GM23248 (cell line): ENCODE results near the gene PCED1A. TPM values are rescaled to one million over a fixed set of nuclear protein-coding genes. Genes with fewer than 3 reads are reported as not detected.

Experiments used
- DNase-seq: peaks from one replicate; pipeline ENCODE4 v3.0.0-alpha.2; 2015
- H2AFZ ChIP-seq: fragments of 200-600 bp; sonication (generic); 2 replicates; pipeline ENCODE4 v1.6.1; 2016; ENCODE audit warnings: antibody characterized with exemption
- H3F3A ChIP-seq: fragments of 200-600 bp; sonication (generic); 2 replicates; pipeline ENCODE4 v1.6.1; 2016; ENCODE audit warnings: mild to moderate bottlenecking, antibody characterized with exemption, mixed run types; ENCODE audit not compliant: insufficient read depth
- H3K27ac ChIP-seq: fragments of 200-600 bp; sonication (generic); 2 replicates; pipeline ENCODE4 v1.5.1; 2016; ENCODE audit warnings: mild to moderate bottlenecking
- H3K27me3 ChIP-seq: fragments of 200-600 bp; sonication (generic); replicated peaks from 2 replicates; pipeline ENCODE4 v1.6.1; 2016; ENCODE audit warnings: mild to moderate bottlenecking; ENCODE audit not compliant: insufficient read depth
- H3K36me3 ChIP-seq: fragments of 200-600 bp; sonication (generic); 2 replicates; pipeline ENCODE4 v1.6.1; 2016; ENCODE audit warnings: low read depth, mild to moderate bottlenecking
- H3K4me1 ChIP-seq: fragments of 200-600 bp; sonication (generic); 2 replicates; pipeline ENCODE4 v1.6.1; 2016; ENCODE audit warnings: mild to moderate bottlenecking; ENCODE audit not compliant: insufficient read depth
- H3K4me2 ChIP-seq: fragments of 200-600 bp; sonication (generic); one replicate; pipeline ENCODE4 v1.6.1; 2016; ENCODE audit warnings: mild to moderate bottlenecking; ENCODE audit not compliant: unreplicated experiment
- H3K4me3 ChIP-seq: fragments of 200-600 bp; sonication (generic); 2 replicates; pipeline ENCODE4 v1.5.1; 2016; ENCODE audit warnings: mild to moderate bottlenecking
- H3K79me2 ChIP-seq: fragments of 200-600 bp; sonication (generic); 2 replicates; pipeline ENCODE4 v1.6.1; 2016; ENCODE audit warnings: mild to moderate bottlenecking; ENCODE audit not compliant: insufficient read depth
- H3K9ac ChIP-seq: fragments of 200-600 bp; sonication (generic); 2 replicates; pipeline ENCODE4 v1.6.1; 2016; ENCODE audit warnings: mild to moderate bottlenecking
- H3K9me2 ChIP-seq: fragments of 200-600 bp; sonication (generic); 2 replicates; pipeline ENCODE4 v1.6.1; 2016; ENCODE audit warnings: mixed run types, mild to moderate bottlenecking, moderate library complexity; ENCODE audit not compliant: insufficient read depth
- H3K9me3 ChIP-seq: fragments of 200-600 bp; sonication (generic); one replicate; pipeline ENCODE4 v1.6.1; 2017; ENCODE audit warnings: low read depth
- H4K20me1 ChIP-seq: fragments of 200-600 bp; sonication (generic); 2 replicates; pipeline ENCODE4 v1.6.0; 2016; ENCODE audit not compliant: insufficient read depth
- EZH2 ChIP-seq: fragments of 200-600 bp; sonication (generic); IDR thresholded peaks from 2 replicates; pipeline ENCODE4 v1.6.1; 2018; ENCODE audit warnings: antibody characterized with exemption, mild to moderate bottlenecking; ENCODE audit not compliant: insufficient read depth, poor library complexity, severe bottlenecking
- EZH2phosphoT487 ChIP-seq: fragments of 200-600 bp; sonication (generic); IDR thresholded peaks from 2 replicates; pipeline ENCODE4 v1.6.1; 2018; ENCODE audit warnings: antibody characterized with exemption, moderate library complexity, mild to moderate bottlenecking, low read depth; ENCODE audit not compliant: insufficient read depth
- WGBS, 2 experiments: methylation state at CpG; one replicate each; pipeline ENCODE4 v1.1.6; 2015 to 2017; ENCODE audit warnings: low lambda C conversion rate in 2 of 2, low coverage in 1 of 2; ENCODE audit errors: missing lambda C conversion rate in 2 of 2; 5-methylcytosine and 5-hydroxymethylcytosine counted together
- in situ Hi-C: fragments of 300-500 bp; cut with MboI; formaldehyde crosslinking; loops from 2 replicates; pipeline ENCODE4 v1.15.0; 2020
- polyA plus RNA-seq: library from polyadenylated mRNA; unstranded; fragments of >200 nt; fragmentation: Nextera tagmentation; extraction: Ambion mirVana; gene quantifications from 2 replicates; pipeline ENCODE4 v1.2.1, GENCODE V29; 2016
- total RNA-seq: library from RNA; depleted of rRNA; stranded (reverse); fragments of >200 nt; shearing (Covaris generic); gene quantifications from 2 replicates; pipeline ENCODE4 v1.2.3, GENCODE V29; 2014; rRNA removed

Gene PCED1A, protein sequence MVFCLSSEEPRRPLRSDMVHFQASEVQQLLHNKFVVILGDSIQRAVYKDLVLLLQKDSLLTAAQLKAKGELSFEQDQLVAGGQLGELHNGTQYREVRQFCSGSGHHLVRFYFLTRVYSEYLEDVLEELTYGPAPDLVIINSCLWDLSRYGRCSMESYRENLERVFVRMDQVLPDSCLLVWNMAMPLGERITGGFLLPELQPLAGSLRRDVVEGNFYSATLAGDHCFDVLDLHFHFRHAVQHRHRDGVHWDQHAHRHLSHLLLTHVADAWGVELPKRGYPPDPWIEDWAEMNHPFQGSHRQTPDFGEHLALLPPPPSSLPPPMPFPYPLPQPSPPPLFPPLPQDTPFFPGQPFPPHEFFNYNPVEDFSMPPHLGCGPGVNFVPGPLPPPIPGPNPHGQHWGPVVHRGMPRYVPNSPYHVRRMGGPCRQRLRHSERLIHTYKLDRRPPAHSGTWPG
- total RNA-seq (36.8 and 39.2 TPM in 2 replicates), polyA plus RNA-seq (17.3 and 20.7 TPM in 2 replicates)

DNA sequence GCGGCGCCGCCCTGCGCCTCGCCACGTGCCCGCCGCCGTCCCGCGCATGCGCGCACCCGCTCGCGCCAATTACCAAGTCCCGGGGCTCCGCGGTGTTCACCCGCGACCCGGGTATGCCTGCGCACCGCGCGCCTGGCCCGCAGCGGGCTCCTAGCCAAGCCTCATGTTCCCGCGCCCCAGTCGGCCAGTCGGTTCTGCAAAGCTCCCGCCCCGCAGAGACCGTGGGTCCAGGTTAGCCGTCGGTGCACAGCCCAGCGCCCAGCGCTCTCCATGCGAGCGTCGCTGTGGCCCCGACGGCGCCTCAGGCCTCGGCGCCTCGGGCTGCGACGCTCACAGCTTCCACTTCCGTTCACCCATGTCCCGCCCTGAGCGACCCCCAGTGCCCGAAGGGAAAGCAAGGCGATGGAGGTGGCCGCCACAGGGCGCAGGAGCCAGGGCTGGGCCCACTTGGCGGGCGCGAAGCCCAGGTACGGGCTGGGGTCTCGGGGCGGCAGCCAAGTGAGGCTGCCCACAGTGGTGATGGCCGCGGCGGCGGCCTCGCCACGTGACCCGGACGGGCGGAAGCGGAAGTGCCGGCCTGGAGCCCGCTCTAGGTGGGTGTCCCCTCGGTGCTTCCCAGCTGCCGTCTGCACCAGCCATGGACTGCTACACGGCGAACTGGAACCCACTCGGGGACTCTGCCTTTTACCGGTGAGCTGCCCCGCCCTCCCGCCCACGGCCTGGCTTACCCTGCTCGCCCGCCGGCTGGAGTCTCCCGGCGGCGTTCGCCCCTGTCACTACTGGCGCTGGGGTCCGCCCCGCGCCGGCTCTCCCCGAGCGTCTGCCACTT lies at the start of gene PCED1A, which contains the start of gene VPS16:
PCED1A (minus strand) TSS at position 518 of the 829 bp plus-strand sequence. CDS start 743 bp downstream, outside the sequence.
VPS16 (plus strand) TSS at position 608 of the 829 bp plus-strand sequence; CDS start at position 638, 30 bp downstream.
- H3K36me3 ChIP-seq, result no peaks in the 10 kb centered on the region
- H3K4me1 ChIP-seq, result no peaks in the 10 kb centered on the region
- H3K4me3 ChIP-seq, result peak within 1 kb of the TSS; percentile 90
- H3K9ac ChIP-seq, result peak within 1 kb of the TSS; percentile 87
- in situ Hi-C loops, result no loop called here
- no peaks in the 10 kb centered on the region for H4K20me1 ChIP-seq
- H3K9me3 ChIP-seq, result no peaks in the 10 kb centered on the region
- H3F3A ChIP-seq, result no peaks in the 10 kb centered on the region
- peak within 1 kb of the TSS; percentile 94 for H2AFZ ChIP-seq
- H3K27ac ChIP-seq, result peak within 1 kb of the TSS; percentile 70
- TF ChIP-seq EZH2 (no peak), EZH2phosphoT487 (no peak)
- H3K27me3 ChIP-seq, result no peaks in the 10 kb centered on the region
- 4% methylated on average over 64 to 74 of the region's 98 CpGs for WGBS, 2 experiments
- DNase-seq, result peak; percentile 95
- H3K79me2 ChIP-seq, result peaks cover 40% of the 10 kb centered on the region
- H3K4me2 ChIP-seq, result peak within 1 kb of the TSS; percentile 87
- no peaks in the 10 kb centered on the region for H3K9me2 ChIP-seq

DNA sequence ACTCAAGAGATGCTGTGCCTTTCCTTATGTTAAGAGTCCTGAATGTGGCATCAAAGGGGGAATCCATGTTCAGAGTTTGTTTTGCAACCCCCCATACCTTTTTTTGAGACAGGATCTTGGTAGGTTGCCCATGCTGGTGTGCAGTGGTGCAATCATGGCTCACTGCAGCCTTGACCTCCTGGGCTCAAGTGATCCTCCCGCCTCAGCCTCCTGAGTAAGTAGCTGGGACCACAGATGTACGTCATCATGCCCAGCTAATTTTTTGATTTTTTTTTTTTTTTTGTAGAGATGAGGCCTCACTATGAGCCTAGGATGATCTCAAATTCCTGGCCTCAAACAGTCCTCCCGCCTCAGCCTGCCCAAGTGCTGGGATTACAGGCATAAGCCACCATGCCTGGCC lies 49.3 kb upstream of the PCED1A start:
- Histone ChIP-seq H3K27ac (no peak overlapping the region), H3K79me2 (peaks cover 99% of the 10 kb centered on the region), H4K20me1 (peaks cover 14% of the 10 kb centered on the region), H3K36me3 (no peaks in the 10 kb centered on the region), H3K9me2 (no peaks in the 10 kb centered on the region), H2AFZ (no peak overlapping the region), H3K4me3 (no peak overlapping the region), H3K27me3 (no peaks in the 10 kb centered on the region), H3K4me1 (peaks cover 12% of the 10 kb centered on the region), H3K4me2 (no peak overlapping the region), H3F3A (no peaks in the 10 kb centered on the region), H3K9me3 (no peaks in the 10 kb centered on the region), H3K9ac (no peak overlapping the region)
- 86 to 98% methylated on average over 3 of the region's 3 CpGs for WGBS, 2 experiments
- no peak for DNase-seq
- in situ Hi-C loops, result no loop called here
- no peak for TF ChIP-seq EZH2phosphoT487
- no peak for TF ChIP-seq EZH2

DNA sequence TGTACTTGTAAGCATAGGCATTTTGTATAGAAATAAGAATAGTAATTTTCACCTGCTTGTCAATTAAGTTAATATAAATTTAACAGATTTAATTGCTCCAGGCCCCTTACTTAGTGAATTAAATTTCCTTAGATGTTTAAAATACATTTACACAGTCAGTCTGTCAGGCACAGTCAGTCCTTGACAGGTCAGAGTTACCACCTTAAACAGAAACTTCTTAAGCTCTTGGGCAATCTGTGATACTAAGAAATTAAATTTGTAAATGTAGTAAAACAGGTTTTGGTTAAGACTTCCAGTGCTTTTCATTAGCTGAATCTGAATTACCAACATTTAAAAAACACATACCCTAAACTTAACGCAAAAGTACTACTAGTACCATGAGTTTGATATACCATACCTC lies 48.8 kb upstream of the PCED1A start:
- Histone ChIP-seq H3K9me3 (no peaks in the 10 kb centered on the region), H3K27ac (no peak overlapping the region), H3F3A (no peaks in the 10 kb centered on the region), H3K9ac (no peak overlapping the region), H3K4me3 (no peak overlapping the region), H3K4me2 (no peak overlapping the region), H2AFZ (no peak overlapping the region), H3K9me2 (no peaks in the 10 kb centered on the region), H3K36me3 (no peaks in the 10 kb centered on the region), H4K20me1 (peaks cover 14% of the 10 kb centered on the region), H3K4me1 (peaks cover 12% of the 10 kb centered on the region), H3K79me2 (peaks cover 99% of the 10 kb centered on the region), H3K27me3 (no peaks in the 10 kb centered on the region)
- in situ Hi-C loops, result no loop called here
- DNase-seq, result no peak
- TF ChIP-seq EZH2, result no peak
- no peak for TF ChIP-seq EZH2phosphoT487
- WGBS, 2 experiments, result 92 to 100% methylated on average over 1 of the region's 1 CpG

DNA sequence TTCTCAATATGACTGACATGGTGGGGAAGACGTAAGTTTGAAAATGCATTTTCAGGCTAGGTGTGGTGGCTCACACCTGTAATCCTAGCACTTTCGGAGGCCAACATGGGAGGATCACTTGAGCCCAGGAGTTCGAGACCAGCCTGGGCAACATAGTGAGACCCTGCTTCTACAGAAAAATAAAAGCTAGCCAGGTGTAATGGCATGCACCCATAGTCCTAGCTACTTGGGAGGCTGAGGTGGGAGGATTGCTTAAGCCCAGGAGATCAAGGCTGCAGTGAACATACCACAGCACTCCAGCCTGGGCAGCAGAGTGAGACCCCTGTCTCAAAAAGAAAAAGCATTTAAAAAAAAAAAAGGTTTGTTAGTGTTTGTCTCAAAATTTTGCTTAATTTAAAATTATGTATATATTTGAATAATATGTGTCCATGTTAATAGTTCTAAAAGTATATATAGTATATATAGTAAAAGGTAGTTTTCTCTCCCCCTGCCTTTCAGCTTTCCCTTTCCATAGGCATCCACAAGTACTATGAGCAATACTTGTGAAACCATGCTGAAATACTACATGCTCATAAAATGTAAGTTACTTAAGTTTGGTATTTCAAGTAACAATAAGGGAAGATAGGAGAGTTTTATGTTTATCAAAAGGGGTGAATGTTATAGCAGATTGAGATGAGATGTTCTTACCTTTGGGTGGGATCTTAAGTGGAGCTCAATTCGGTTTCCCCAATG lies 47.9 kb upstream of the PCED1A start:
- Histone ChIP-seq H3K9me3 (no peaks in the 10 kb centered on the region), H3K4me2 (no peak overlapping the region), H3K4me3 (no peak overlapping the region), H3K27ac (no peak overlapping the region), H4K20me1 (peaks cover 14% of the 10 kb centered on the region), H2AFZ (no peak overlapping the region), H3K27me3 (no peaks in the 10 kb centered on the region), H3K4me1 (peaks cover 12% of the 10 kb centered on the region), H3K79me2 (peaks cover 99% of the 10 kb centered on the region), H3F3A (no peaks in the 10 kb centered on the region), H3K36me3 (no peaks in the 10 kb centered on the region), H3K9me2 (no peaks in the 10 kb centered on the region), H3K9ac (no peak overlapping the region)
- TF ChIP-seq EZH2 (no peak), EZH2phosphoT487 (no peak)
- in situ Hi-C loops, result no loop called here
- no peak for DNase-seq
- WGBS, 2 experiments, result 96 to 99% methylated on average over 4 of the region's 4 CpGs
